HG03575 (cell line): ENCODE measurements around the gene CDCP1.

Source experiments
- ATAC-seq: cut with Tn5 transposase; IDR thresholded peaks from one replicate; pipeline ENCODE4 v1.9.1; 2021; ENCODE audit not compliant: unreplicated experiment, insufficient number of reproducible peaks, low FRiP score; ENCODE audit errors: extremely low read depth

The CDCP1 gene, protein sequence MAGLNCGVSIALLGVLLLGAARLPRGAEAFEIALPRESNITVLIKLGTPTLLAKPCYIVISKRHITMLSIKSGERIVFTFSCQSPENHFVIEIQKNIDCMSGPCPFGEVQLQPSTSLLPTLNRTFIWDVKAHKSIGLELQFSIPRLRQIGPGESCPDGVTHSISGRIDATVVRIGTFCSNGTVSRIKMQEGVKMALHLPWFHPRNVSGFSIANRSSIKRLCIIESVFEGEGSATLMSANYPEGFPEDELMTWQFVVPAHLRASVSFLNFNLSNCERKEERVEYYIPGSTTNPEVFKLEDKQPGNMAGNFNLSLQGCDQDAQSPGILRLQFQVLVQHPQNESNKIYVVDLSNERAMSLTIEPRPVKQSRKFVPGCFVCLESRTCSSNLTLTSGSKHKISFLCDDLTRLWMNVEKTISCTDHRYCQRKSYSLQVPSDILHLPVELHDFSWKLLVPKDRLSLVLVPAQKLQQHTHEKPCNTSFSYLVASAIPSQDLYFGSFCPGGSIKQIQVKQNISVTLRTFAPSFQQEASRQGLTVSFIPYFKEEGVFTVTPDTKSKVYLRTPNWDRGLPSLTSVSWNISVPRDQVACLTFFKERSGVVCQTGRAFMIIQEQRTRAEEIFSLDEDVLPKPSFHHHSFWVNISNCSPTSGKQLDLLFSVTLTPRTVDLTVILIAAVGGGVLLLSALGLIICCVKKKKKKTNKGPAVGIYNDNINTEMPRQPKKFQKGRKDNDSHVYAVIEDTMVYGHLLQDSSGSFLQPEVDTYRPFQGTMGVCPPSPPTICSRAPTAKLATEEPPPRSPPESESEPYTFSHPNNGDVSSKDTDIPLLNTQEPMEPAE

DNA sequence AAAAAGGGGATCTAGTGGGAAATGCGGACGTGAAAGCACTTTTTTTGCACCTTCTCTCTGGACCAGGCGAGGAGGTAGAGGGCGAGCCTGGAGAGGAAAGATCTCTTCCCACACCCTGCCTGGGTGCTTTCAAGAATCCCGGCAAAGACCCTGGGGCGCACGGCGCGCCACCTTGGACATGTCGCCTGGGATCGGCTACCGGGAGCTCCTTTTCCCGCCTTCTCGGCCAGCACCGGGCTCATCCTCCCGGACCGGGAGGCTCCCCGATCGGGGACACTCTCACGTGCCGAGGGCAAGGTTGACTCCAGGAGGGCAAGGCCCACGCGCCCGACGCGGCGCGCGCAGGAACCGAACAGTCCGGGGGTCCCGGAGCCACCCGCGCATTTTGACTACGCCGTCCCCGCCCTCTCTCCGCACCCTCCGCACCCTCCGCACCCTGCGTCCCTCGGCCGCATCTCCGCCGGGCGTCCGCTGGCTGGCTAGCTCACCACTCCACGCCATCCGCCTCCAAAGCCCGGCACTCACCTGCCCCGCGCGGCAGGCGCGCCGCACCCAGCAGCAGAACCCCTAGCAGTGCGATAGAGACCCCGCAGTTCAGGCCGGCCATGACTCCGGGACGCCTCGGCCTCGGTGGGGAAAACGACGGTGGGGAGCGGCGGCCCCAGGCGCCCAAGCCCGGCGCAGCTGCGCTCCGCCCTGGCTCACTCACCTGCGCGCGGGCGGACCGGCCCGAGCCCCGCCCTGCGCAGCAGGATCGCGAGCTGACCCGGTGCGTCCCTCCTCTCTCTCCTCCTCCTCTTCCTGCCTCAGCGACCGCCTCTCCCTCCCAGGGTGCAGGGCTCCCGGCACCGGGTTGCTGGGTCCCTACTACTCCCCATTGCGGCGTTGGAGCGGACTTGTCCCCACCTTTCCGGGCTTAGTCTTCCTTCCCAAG is at the start of gene CDCP1:
TSS of gene CDCP1 (minus strand) at position 698 of the 934 bp plus-strand sequence. CDS start at position 607, 91 bp downstream.
- ATAC-seq: no peak

DNA sequence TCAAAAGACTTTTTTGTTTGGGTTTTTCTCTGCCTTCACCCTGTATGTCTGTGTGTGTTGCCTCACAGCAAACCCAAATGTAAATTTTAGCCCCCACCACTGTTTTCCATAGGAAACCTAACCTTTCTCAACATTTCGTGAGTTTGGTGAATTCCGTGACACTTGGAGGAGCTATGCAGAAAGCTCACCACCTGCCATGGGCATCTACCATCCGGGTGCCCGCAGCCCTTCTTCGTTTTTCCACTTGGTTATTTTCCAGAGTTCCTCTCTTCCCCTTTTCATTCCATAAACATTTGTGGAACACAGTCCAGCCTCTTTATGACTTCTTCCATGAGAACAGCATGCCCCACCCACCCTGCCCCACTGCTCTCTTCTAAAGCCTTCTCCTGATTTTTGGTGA is 48.6 kb upstream of the CDCP1 start:
- ATAC-seq: no peak

DNA sequence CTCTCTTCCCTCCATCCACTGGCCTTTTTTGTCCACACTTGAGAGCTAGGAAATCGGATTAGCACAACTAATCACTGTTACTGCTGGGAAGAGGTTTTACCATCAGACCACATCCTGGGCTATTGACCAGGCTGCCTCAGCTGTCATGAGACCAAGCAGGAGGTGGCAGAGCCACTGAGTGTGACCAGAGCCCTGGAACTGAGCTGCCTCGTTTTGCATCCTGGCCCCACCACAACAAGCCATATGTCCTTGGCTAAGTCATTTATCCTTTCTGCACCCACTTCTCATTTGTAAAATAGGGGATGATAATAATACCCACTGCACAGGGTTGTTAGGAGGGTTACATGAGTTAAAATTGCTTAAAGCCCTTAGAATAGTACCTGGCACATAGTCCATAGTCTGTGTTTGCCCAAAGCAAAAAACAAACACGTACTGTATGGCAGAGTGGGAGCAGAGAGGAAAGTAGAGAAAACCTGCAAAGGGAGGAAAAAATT is 45.8 kb upstream of the CDCP1 start:
- no peak for ATAC-seq

DNA sequence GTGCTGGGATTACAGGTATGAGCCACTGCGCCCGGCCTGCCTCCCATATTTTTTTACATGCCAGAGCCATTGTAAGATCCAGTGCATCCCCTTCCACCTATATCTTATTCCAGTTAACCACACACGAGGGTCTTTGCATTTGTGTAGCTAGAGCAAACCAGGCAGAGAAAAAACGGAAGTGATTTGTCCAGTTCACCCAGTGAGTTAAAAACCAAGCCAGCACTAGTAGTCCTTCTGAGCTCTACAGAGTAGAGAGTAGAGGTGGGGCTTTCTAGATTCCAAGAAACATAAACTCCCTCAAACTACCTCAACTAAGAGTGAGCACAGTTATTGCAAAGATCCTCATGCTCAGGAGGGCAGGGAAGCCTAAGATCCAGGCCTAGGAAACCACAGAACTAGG is 45.2 kb upstream of the CDCP1 start:
- ATAC-seq: no peak

DNA sequence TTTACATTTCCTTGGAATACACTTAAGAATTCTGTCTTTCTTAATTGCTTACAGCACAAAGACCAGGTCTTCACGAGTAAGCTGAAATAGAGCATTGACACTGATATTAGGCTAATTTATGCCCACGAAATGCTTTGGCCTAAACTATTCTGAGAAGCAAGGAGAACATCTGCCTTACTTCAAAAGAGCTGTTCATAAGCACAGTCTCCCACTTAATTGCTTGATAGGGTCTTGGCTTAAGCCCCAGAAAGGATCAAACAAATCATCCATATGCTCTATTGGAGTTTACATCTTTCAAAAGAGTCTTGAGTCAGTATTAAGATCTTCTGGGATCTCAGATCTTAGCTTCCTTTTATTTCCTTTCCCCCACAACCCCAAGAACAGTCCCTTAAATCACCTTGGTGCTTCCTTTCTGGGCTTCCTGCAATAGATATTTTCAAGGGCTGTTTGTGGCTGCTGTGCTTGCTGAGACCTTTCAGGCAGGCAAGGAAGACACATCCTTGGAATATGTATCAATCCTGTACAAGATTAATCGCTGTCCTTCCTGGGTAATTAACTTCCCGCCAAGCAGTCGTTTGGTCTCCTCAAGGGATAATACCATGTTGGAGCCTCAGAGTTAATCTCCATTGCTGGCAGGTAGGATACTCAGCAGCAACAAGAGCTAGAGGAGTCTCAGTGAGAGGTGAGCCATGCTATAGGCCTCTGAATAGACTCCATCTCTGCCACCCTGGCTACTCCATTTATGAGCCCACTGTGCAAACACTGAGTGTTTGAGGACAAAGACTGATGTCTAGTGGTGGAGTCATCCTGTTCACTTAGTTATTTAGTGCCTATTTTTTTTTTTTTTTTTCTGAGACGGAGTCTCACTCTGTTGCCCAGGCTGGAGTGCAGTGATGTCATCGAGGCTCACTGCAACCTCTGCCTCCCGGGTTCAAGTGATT is 42.8 kb upstream of the CDCP1 start:
- no peak for ATAC-seq

DNA sequence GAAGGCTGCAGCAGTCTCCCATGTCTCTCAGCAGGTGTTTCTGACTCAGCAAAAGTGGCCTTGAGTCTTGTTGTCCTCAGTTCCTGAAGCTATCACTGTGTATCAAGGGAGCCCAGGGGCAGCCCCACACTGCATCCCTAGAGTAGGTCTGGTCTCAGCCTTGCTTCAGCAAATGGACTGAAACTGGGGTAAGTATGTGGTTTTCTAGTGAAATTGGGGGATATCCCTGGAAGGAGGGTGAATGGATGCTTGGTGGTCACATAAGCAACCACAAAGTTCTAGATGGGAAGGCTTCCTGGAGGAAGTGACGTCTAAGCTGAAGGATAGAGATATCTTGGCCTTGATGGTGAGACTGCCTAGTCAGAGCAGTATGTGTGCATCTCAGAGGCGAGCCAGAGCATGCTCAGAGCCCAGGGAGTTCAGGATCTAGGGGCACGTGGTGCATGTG is 41.5 kb upstream of the CDCP1 start:
- ATAC-seq: no peak

DNA sequence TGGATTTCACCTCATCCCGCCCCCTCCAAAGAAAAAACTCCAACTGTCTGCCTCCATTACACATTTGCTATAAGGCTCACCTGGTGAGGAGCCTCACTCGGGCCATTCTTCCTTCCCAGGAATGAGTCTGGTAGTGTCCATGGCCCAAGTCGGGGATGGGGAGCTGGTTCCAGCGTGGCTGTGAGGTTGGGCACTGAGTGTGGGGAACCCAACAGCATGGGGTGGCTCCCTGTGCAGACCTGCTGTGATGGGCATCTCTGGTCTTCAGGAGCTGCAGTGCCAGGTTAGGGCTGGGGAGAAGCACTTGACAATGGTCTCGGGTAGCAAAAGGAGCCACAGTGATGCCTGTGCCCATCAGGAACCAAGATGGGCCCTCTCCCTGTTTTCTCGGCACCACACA is 40.7 kb upstream of the CDCP1 start:
- no peak for ATAC-seq

DNA sequence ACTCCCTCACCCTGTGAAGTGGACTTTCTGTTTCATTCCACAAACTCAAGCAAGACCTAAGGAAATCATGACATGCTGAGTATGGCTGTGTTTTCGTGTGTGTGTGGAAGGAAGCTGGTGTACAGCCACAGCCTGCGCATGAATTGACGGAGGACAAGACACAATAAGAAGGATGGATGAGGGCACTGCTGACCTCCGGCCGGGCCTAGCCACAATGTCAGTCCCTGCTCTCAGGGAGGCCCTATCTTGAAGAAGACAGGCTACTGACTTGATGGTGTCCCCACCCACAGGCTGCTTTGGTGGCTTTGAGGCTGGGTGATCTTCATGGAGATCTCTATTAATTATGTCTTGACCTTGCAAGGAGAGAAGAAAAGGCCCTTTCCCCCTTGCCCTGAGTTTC is 39.3 kb upstream of the CDCP1 start:
- ATAC-seq: no peak

DNA sequence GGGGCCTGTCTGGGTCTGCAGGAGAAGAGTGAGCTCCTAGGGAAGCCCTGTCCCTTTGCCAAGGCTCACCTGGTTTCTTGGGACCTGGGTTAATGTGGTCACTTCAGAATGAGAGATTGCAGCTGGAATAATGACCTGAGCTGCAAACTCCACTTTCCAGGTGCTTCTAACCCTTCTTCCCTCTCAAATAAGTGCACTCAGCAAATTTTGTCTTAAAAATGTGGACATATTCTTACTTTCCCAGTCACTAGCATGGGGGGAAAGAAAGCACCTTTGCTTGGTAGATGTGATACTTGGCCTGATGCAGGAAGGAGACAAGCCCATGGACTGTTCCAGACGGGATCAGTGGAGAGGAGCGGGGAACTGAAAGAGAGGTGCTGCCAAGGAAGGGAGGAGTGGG is 38.9 kb upstream of the CDCP1 start:
- ATAC-seq: no peak

DNA sequence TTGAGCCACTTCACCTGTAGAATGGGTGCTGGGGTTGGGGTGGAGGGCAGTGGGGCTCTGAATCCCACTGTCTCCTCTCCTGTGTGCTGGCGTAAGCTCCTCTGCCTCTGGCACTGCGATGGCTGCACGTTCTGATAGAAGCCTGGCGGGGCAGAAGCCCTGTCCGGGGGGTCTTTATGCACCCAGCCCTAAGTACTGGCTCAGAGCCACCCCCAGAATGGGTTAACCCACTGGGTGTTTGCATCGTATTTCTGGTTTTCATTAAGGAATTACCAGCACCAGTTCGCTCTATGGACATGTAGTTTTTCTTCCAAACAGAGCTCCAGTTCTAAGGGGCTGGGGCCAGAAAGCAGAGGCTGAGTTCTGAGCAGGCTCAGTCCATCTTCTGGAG is 37.7 kb upstream of the CDCP1 start:
- no peak for ATAC-seq

DNA sequence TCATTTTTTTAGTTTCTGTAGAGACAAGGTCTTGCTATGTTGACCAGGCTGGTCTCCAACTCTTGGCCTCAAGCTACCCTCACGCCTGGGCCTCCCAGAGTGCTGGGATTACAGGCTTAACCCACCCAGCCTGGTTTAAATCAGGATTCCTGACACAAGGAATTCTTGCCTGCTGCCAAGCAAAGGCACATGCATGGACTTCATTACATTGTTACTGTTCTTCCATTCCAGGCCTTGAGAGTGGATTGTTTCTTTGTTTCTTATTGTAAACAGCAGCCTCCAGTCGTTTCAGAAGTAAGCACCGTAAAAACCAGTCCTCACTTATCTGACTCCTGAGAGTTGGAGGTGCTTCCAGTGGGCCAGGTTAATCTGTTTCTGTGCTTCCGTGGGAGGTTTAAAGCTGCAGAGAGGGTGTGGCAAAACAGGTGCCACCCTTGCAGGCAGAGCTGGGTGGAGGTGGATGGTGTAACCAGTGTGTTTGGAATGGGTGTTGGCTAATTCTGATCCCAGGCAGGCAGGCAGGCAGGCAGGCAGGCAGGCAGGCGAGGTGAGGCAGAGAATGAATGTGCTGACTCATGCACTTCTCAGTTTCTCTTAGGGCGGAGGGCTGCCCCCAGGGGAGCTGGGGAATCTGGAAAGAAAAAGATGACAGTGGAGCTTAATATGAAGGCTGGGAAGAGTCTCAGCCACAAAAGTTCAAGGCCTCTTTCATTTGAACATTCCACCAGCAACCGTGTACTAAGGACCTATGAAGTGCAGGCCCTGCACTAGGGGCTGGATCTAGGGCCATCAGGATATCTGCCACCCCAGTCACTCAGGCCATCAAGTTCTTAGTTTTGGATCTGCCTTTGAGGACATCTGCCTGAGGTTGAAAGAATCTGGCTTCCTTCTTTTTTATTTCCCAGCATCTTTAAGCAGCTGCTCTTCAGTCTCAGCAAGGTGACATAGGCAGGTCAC is 37.0 kb upstream of the CDCP1 start:
- ATAC-seq: no peak

DNA sequence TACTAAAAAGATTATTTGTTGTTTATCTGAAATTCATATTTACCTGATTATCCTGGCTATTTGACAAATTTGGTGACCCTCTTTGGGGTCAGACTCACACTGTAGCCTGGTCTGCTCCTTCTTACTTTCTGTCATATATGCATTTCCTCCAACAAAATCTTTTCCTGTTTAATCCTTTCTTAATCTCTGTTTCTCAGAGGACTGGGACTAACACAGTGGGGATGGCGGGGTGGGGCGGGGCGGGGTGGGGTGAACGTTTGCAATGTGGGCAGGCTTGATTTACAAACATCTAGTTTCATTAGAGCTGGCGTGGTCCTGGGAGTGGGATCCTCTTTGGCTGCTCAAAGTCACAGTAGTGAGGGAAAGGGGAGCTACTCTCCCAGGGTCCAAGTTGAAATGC is 35.3 kb upstream of the CDCP1 start:
- ATAC-seq: no peak

DNA sequence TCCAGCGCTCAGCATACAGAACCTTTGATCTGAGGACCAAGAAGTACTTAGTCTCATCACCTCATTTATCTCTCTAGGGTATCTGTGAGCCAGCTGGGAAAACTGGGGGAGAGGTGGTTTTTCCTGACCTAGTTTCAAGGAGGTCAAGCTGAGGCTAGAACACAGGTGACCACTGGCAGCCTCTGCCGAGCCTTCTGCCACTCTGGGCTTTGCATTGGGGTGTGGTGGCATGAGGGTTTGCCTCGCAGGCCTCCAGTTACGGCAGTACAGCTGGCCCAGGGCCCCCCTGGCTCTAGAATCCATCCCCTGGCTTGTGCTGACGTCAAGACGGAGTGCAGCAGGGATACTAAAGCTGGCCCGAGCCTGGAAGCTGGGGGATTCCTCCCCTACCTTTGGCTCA is 34.7 kb upstream of the CDCP1 start:
- ATAC-seq: no peak

DNA sequence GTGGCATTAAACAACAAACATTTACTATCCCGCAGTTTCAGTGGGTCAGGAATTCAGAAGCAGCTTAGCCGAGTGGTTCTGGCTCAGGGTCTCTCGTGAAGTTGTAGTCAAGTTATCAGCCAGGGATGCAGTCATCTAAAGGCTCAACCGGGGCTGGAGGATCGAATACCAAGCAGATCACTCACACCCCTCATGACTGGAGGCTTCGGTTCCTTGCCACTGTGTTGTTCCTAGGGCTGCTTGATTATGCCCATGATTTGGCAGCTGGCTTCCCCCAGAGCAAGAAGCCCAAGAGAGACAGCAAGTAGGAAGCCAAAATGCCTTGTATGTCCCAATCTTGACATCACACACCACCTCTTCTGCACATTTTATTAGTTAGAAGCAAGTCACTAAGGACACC is 33.9 kb upstream of the CDCP1 start:
- ATAC-seq: no peak

DNA sequence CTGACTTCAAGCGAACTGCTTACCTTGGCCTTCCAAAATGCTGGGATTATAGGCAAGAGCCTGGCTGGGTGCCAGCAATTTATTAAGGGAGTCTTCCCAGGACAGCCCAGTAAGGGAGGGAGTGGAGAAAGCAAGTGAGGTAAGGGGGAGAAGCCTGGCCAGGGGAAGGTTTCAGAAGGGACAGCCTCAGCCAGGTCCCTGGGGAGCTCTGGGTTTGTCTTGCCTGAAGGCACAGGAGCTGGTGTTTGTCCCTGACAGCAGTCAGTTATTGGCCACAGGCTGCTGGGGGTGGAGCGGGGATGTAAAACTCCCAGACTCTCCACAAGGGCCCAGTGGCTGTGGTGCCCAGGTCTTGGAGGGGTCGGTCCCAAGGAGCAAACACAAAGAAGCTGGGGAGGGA is 33.0 kb upstream of the CDCP1 start:
- no peak for ATAC-seq

DNA sequence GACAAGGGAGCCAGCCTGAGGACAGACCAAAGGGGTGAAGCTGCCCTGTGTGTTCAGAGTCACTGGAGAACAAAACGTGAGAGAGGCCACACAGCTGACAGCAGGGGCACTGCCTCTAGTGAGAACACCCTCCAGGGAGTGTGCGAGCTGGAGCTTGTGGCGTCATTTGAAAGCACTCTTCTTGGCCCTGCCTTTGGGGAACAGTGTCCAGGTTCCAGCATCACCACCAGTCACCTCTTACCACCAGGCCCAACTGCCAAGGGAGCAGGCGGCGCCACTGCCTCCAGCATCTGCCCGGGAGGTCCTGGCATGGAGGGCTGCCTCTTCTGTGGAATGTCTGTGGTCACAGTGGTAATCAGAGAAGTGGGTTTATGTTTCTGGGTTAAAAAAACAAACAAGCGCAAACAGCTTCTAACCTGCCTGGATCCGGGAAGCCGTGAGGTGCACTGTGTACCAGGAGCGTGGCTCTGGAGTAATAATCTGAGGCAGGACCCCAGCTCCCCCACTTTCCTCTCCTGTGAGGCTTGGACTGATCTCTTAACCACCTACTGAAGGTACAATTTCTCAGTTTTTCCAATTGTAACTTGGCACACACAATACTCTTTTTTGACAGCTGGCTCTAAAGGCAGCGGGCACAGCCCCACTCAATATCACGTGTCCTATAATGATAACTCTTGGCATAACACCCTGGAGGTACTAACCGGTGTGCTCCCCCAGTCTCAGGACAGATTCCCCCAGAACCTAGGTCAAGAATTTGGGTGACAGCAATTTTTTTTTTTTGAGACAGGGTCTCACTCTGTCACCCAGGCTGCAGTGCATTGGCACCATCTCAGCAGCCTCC is 32.2 kb upstream of the CDCP1 start:
- ATAC-seq: no peak
